ENCODE results near the gene TNRC6A.
"Not testable (repeated sequence)": the region's sequence is repeated elsewhere in the genome, so short reads cannot be mapped to it uniquely, and the experiment has no call there.

Gene TNRC6A

GRCh38 chr16:24723663-24724062 is 5.8 kb upstream of the TNRC6A start:
- no peak for DNase-seq (ENCODE audit: low read depth in 2 of 3, low spot score in 1 of 3)

GRCh38 chr16:24728011-24728410 is 1.4 kb upstream of the TNRC6A start:
- DNase-seq (ENCODE audit: low read depth in 2 of 3, low spot score in 1 of 3): no peak

- DNase-seq (ENCODE audit: low read depth in 2 of 3, low spot score in 1 of 3): no peak
Measured at GRCh38 chr16:24728891-24729242, 584 bp upstream of the TNRC6A start.

- peak in 1 of 3 donors; percentile 31 for DNase-seq (ENCODE audit: low read depth in 2 of 3, low spot score in 1 of 3)
Measured at GRCh38 chr16:24729951-24730815, 732 bp downstream of the TNRC6A start.

DNA sequence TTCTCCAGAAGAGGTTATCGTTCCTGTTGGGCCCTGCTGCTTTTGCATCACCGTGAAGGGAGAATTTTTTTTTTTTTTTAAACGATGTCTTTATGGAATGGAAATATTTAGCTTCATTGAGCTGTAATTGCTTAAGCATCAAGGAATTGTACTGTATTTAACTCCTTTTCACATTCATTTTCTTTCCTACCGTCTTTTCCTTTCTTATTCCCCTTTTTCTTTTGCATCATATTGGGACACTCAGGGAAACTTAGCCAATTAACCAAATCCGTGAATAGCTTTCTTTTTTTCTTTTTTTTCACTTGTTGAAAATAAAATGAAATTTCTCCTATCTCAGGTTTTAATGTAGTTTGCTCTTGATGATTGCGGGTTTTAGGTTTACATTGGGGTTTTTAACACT is 1.5 kb downstream of the TNRC6A start:
- no peak for DNase-seq (ENCODE audit: low read depth in 2 of 3, low spot score in 1 of 3)

- DNase-seq (ENCODE audit: low read depth in 2 of 3, low spot score in 1 of 3): no peak
Measured at GRCh38 chr16:24731722-24732419, 2.4 kb downstream of the TNRC6A start.

DNA sequence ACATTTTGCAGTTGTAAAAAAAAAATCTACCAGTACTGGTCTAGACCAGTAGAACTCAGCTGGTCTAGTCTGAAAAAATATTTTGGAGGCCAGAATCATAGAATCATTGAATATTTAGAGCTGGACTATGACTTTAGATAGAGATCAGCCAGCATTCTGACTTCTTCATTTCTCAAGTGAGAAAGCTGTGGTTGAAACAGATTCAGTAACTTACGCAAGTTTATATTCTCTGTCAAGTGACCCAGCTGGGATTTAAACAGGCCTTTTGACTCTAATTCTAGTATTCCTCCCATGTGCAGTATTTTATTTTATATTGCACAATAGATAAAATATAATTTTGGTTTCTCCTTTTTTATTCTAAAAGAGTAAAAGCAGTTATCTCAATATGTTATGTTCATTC is 4.9 kb downstream of the TNRC6A start:
- DNase-seq (ENCODE audit: low read depth in 2 of 3, low spot score in 1 of 3): no peak

DNA sequence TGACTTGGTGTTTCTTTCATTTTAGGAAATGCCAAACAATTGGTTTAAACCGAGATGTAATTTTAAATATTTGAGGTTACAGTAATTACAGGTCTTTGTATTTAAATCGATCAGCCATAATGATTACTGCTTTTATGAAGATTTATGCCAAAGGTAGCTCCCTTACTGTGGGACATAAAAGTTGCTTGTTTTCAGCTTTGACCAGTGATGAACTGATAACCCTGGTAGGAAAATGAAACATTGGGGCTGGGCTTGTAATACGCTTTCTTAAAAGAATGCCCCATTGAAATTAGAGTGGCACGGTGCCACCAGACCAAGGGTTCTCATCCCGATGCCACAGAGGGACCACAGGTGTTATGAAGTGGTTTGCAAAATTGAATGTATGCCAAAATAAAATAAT is 7.3 kb downstream of the TNRC6A start:
- DNase-seq (ENCODE audit: low read depth in 2 of 3, low spot score in 1 of 3): no peak

DNA sequence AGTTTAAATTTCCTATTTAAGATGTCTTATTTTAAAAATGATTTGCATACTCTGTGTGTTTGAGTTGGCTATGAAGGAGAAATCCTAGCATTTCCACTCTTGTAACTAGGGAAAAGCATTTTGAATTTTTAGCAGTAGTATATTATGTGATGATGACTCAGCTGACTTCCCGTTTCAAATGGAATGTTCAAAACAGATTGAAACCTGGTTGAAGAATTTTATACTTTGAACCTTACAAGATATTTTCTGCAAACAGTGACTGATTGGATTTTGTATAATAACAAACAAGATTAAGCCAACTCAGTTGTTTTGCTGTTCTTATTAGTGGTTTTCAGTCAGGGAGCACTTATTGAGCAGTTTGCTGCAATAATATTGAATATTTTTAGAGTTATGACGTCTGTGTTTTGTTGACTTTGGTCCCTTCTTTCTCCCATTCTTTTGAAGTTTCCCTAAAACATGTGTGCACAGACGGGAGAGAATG is 8.0 kb downstream of the TNRC6A start:
- no peak for DNase-seq (ENCODE audit: low read depth in 2 of 3, low spot score in 1 of 3)

DNA sequence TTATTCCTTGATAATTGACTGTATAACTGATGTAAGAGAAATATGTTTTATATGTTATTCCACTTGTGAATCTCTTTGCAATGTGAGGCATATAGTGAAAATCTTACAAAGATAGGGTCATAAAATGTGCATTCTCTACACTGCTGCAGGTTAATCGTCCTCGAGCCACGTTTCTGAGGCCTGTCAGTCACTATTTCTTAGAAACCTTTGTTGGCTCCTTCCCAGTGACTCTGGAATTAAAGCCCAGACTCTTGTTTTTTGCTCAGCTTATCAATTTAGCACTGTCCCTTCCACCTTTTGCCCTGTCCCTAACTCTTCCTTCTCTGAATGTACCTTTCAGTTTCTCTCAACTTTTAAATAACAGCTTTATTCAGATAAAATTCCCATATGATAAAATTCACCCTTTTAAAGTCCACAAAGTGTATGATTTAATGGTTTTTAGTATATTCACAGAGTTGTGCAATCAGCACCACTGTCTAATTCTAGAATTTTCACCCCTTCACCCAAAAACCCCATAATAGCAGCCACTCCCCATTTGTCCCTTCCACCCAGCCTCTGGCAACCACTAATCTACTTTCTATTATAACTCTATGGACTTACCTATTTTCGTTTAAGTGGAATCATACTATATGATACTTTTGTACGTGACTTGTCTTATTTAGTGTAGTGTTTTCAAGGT is 8.6 kb downstream of the TNRC6A start:
- no peak for DNase-seq (ENCODE audit: low read depth in 2 of 3, low spot score in 1 of 3)

- no peak for DNase-seq (ENCODE audit: low read depth in 2 of 3, low spot score in 1 of 3)
Measured at GRCh38 chr16:24738895-24739294, 9.4 kb downstream of the TNRC6A start.

DNA sequence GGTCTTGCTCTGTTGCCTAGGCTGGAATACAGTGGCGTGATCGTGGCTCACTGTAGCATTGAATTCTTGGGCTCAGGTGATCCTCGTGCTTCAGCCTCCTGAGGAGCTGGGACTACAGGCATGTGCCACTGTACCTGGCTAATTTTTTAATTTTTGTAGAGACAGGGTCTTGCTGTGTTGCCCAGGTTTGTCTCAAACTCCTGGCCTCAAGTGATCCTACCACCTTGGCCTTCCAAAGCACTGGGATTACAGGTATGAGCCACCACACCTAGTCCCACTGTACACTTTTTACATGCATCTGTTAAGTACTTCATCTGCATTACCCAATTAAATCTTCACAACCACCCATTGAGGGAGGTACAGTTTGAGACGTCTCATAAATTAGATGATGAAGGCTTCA is 12.4 kb downstream of the TNRC6A start:
- no peak for DNase-seq (ENCODE audit: low read depth in 2 of 3, low spot score in 1 of 3)

GRCh38 chr16:24742610-24743009 is 13.2 kb downstream of the TNRC6A start:
- not testable (repeated sequence) for DNase-seq (ENCODE audit: low read depth in 2 of 3, low spot score in 1 of 3)

DNA sequence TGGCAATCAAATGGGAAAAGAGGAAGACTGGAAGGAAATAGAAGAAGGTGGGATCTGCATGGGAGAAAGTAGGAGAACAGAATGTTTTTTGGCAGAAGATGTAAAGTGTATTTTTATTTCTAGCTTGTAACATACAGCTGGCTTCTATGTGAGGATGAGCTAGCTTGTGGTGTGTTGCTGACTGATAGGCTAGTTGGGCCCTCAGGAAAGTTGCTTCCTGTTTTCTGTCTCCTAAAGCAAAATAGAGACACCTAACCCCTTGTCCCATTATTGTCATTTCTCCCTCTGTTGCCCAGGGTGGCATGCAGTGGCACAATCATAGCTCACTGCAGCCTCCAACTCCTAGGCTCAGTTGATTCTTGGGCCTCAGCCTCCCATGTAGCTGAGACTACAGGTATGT is 15.9 kb downstream of the TNRC6A start:
- DNase-seq (ENCODE audit: low read depth in 2 of 3, low spot score in 1 of 3): no peak

DNA sequence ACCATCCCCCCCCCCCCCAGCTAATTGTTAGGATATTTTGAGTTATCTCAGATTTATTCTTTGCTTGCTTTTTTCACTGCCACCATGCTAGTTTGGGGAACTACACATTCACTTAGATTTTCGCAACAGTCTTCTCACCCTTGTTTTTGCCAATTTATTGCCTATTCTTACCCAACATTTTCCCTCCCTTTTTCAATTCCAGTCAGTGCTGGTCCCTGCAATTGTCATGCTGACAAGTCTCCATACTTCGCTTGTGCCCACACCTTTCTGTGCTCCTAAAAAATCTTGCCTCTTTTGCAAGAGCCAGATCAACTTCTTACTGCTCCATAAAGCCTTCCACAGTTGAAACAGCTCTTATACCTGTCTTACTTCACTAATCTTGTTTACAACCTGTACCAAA is 16.3 kb downstream of the TNRC6A start:
- no peak for DNase-seq (ENCODE audit: low read depth in 2 of 3, low spot score in 1 of 3)

- no peak for DNase-seq (ENCODE audit: low read depth in 2 of 3, low spot score in 1 of 3)
Measured at GRCh38 chr16:24747441-24747840, 18.0 kb downstream of the TNRC6A start.

GRCh38 chr16:24748242-24748641 is 18.8 kb downstream of the TNRC6A start:
- DNase-seq (ENCODE audit: low read depth in 2 of 3, low spot score in 1 of 3): no peak

DNA sequence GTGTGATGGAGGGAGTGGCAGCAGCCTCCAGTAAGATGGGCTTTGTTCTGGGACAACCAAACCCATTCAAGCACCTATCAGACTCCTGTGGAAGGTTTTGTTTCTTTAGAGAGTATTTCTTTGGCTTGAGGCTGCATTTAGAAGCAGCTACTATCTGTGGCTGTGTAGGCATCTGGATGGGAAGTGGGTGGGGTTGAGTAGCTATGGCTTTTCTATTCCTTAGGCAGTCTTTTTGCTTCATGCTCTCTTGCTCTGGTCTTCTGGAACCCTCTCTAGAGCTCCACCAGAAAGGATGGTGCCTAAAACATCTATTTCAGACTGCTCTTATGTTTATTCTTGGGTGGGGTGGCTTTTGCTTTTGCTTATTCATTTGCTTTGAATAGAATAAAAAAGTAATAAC is 19.9 kb downstream of the TNRC6A start:
- DNase-seq (ENCODE audit: low read depth in 2 of 3, low spot score in 1 of 3): no peak

DNA sequence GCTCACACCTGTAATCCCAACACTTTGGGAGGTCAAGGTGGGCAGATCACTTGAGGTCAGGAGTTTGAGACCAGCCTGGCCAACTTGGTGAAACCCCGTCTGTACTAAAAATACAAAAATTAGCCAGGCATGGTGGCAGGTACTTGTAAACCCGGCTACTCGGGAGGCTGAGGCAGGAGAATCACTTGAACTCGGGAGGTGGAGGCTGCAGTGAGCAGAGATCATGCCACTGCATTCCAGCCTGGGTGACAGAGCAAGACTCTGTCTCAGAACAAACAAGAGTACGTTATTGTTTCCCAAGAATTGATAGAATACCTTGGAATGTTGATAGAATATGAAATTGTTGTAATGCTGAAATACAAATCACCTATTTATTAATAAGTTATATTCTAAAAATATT is 20.4 kb downstream of the TNRC6A start:
- not testable (repeated sequence) for DNase-seq (ENCODE audit: low read depth in 2 of 3, low spot score in 1 of 3)

DNA sequence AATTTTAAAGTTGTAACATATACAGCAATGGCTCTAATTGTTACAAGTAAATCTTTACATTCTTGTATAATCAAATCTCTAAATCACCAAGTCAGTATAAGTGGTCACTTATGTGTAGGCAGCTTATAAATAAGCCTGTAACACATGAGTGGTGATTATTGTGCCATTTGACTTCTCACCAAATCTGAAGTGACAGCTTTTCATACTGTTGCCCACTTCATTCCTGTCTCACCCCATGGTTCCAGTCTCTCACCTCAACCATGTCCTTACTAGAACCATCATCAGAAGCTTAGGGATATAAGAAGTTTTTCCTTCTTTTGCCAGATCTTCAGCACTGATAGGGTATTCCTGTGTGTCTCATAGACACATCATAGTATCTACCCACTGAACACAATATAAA is 23.5 kb downstream of the TNRC6A start:
- no peak for DNase-seq (ENCODE audit: low read depth in 2 of 3, low spot score in 1 of 3)

DNA sequence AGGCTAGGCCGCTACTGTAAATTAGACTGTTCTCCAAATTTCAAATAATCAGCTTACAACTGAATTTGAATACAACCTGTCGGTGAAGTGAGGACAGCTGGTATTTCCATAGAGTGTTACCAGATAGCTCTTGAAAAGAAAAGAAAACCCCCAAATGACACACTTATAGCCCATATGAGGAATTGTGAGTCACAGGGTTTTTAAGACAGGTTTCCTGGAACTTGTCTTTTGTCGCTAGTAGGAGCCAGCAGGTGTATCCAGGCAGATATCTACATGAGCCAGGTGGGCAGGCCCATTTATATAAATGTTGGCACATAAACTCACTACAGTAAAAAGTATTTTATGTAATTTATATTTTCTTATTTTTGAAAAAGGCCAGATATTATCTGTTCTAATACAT is 24.0 kb downstream of the TNRC6A start:
- DNase-seq (ENCODE audit: low read depth in 2 of 3, low spot score in 1 of 3): no peak

- DNase-seq (ENCODE audit: low read depth in 2 of 3, low spot score in 1 of 3): no peak
Measured at GRCh38 chr16:24754543-24754942, 25.1 kb downstream of the TNRC6A start.
